Duodenal mucosa (tissue), 2 donors: ENCODE measurements around the gene AQP2.
"Not testable (repeated sequence)": the region's sequence is repeated elsewhere in the genome, so short reads cannot be mapped to it uniquely, and the experiment has no call there.

Source experiments
- H3K27ac ChIP-seq: one replicate; pipeline ENCODE4 v1.7.0; 2013; ENCODE audit warnings: low read depth, low read length
- H3K27me3 ChIP-seq, 2 donors: one replicate each; pipeline ENCODE4 v1.7.0; 2013; ENCODE audit warnings: low read length in 2 of 2, control low read depth in 1 of 2; ENCODE audit not compliant: insufficient read depth in 2 of 2, control insufficient read depth in 1 of 2
- H3K36me3 ChIP-seq, 2 donors: one replicate each; pipeline ENCODE4 v1.7.0; 2013; ENCODE audit warnings: low read length in 2 of 2, control low read depth in 1 of 2; ENCODE audit not compliant: insufficient read depth in 2 of 2, control insufficient read depth in 1 of 2
- H3K4me1 ChIP-seq, 2 donors: one replicate each; pipeline ENCODE4 v1.7.0; 2013; ENCODE audit warnings: low read length in 2 of 2, control low read depth in 1 of 2; ENCODE audit not compliant: insufficient read depth in 2 of 2, control insufficient read depth in 1 of 2
- H3K4me3 ChIP-seq, 2 donors: one replicate each; pipeline ENCODE4 v1.7.0; 2013; ENCODE audit warnings: low read length in 2 of 2, low read depth in 1 of 2
- H3K9ac ChIP-seq, 2 donors: one replicate each; pipeline ENCODE4 v1.7.0; 2013; ENCODE audit warnings: low read length in 2 of 2, low read depth in 1 of 2
- H3K9me3 ChIP-seq, 2 donors: one replicate each; pipeline ENCODE4 v1.7.0; 2013; ENCODE audit warnings: low read length in 2 of 2, control low read depth in 1 of 2; ENCODE audit not compliant: control insufficient read depth in 1 of 2

AQP2 gene

GRCh38 chr12:49979016-49979586, 28.6 kb downstream of the AQP2 start:
- no peak overlapping the region for H3K27ac ChIP-seq
- H3K4me1 ChIP-seq, result peaks cover under 1 to 13% of the 10 kb centered on the region in 2 donors
- H3K36me3 ChIP-seq, result no peaks in the 10 kb centered on the region
- H3K9ac ChIP-seq, result no peak overlapping the region
- no peaks in the 10 kb centered on the region for H3K27me3 ChIP-seq
- H3K9me3 ChIP-seq, result no peaks in the 10 kb centered on the region
- no peak overlapping the region for H3K4me3 ChIP-seq

DNA sequence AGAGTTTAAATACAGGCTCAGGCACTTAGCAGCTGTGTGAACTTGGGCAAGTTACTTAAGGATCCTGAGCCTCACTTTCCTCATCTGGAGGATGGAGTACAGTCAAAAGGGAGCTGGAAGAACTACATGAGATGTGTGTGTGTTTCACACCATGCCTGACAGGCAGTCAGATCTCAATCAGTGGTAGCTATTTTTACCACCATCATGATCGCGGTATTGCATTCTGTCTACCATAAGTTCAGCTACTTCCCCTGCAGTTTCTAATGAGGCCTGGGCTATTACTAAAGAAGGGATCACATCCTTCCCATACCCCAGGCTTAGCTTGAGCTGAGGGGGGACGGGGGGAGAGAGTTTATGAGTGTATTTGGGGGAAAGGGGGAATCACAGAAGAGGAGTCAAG, 29.3 kb downstream of the AQP2 start:
- no peak overlapping the region for H3K9ac ChIP-seq
- peaks cover 0 to 12% of the 10 kb centered on the region in 2 donors for H3K4me1 ChIP-seq
- H3K36me3 ChIP-seq, result no peaks in the 10 kb centered on the region
- H3K27ac ChIP-seq, result no peak overlapping the region
- H3K4me3 ChIP-seq, result no peak overlapping the region
- H3K27me3 ChIP-seq, result no peaks in the 10 kb centered on the region
- H3K9me3 ChIP-seq, result no peaks in the 10 kb centered on the region

GRCh38 chr12:49980501-49981349, 30.2 kb downstream of the AQP2 start:
- Histone ChIP-seq H3K9me3 (no peaks in the 10 kb centered on the region), H3K27ac (no peak overlapping the region), H3K9ac (no peak overlapping the region), H3K4me1 (peaks cover 0 to 7% of the 10 kb centered on the region in 2 donors), H3K4me3 (no peak overlapping the region), H3K36me3 (no peaks in the 10 kb centered on the region), H3K27me3 (no peaks in the 10 kb centered on the region)

GRCh38 chr12:49982246-49983087, 31.9 kb downstream of the AQP2 start:
- Histone ChIP-seq H3K9me3 (no peaks in the 10 kb centered on the region), H3K36me3 (no peaks in the 10 kb centered on the region), H3K4me3 (no peak overlapping the region), H3K27me3 (no peaks in the 10 kb centered on the region), H3K27ac (no peak overlapping the region), H3K4me1 (peaks cover 0 to 7% of the 10 kb centered on the region in 2 donors), H3K9ac (no peak overlapping the region)

GRCh38 chr12:49983892-49984291, 33.4 kb downstream of the AQP2 start:
- H3K9me3 ChIP-seq, result no peaks in the 10 kb centered on the region
- H3K4me3 ChIP-seq, result no peak overlapping the region
- H3K27ac ChIP-seq, result no peak overlapping the region
- H3K9ac ChIP-seq, result no peak overlapping the region
- no peaks in the 10 kb centered on the region for H3K27me3 ChIP-seq
- peaks cover 0 to 7% of the 10 kb centered on the region in 2 donors for H3K36me3 ChIP-seq
- peaks cover 0 to 7% of the 10 kb centered on the region in 2 donors for H3K4me1 ChIP-seq

DNA sequence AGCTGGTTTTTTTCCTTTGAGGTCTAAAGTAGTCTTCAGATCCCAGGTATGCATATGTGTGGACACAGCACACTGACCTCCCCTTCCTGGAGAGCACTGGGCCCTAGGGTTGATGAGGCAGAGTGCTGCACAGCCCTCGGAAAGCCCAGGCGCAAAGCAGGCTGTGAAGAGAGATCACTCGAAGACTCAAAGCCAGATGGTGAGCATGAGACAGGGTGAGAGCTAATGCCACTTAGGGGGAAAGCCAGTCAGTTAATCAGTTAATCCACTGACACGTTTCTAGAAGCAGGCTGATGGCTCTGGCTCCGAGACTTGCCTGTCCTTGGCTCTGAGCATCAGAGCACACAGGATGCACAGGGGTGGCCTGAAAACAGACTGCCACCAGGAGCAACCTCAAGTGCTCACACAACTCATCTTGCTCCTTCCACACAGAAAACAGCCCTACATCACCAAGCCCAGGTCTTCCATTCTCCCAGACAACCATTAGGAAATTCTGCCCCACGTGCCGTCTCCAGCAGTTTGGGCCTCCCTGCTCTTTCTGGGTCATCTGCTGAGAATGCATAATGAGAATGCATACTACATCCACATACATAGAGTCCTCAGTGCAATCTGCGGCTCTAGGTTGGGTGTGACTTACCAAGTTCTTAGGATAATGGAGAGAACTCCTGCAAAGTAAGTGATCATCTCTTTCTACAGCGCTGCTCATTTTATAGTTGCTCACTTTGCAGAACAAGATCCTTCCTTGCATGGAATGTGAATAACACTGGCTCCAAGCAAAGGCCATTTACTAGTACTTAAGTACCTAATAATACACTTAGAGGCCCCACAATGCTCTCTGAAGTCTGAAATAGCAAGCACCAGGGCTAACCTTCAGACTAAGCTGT, 34.2 kb downstream of the AQP2 start:
- no peaks in the 10 kb centered on the region for H3K27me3 ChIP-seq
- no peaks in the 10 kb centered on the region for H3K9me3 ChIP-seq
- H3K9ac ChIP-seq, result no peak overlapping the region
- no peak overlapping the region for H3K4me3 ChIP-seq
- H3K4me1 ChIP-seq, result peaks cover 0 to 7% of the 10 kb centered on the region in 2 donors
- H3K27ac ChIP-seq, result no peak overlapping the region
- peaks cover 0 to 14% of the 10 kb centered on the region in 2 donors for H3K36me3 ChIP-seq

GRCh38 chr12:49985981-49986380, 35.4 kb downstream of the AQP2 start:
- Histone ChIP-seq H3K27me3 (no peaks in the 10 kb centered on the region), H3K9ac (no peak overlapping the region), H3K36me3 (peaks cover 0 to 22% of the 10 kb centered on the region in 2 donors), H3K4me3 (no peak overlapping the region), H3K9me3 (no peaks in the 10 kb centered on the region), H3K4me1 (peaks cover 0 to 7% of the 10 kb centered on the region in 2 donors), H3K27ac (no peak overlapping the region)

DNA sequence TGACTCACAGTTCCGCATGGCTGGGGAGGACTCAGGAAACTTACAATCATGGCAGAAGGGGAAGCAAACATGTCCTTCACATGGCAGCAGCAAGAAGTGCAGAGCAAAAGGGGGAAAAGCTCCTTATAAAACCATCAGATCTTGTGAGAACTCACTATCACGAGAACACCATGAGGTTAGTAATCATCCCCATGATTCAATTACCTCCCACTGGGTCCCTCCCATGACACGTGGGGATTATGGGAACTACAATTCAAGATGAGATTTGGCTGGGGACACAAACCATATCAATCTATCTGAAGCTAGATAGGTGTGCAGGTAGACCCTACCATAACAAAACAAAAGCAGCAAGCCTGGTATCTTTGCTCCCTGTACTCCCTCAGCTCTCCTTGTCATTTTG, 35.9 kb downstream of the AQP2 start:
- not testable (repeated sequence) for H3K27ac ChIP-seq, H3K9ac ChIP-seq, H3K4me3 ChIP-seq, H3K4me1 ChIP-seq, H3K9me3 ChIP-seq, H3K27me3 ChIP-seq
- peaks cover 0 to 22% of the 10 kb centered on the region in 2 donors for H3K36me3 ChIP-seq

- Histone ChIP-seq H3K27ac (no peak overlapping the region), H3K9me3 (no peaks in the 10 kb centered on the region), H3K4me3 (no peak overlapping the region), H3K27me3 (no peaks in the 10 kb centered on the region), H3K9ac (no peak overlapping the region), H3K36me3 (peaks cover 0 to 35% of the 10 kb centered on the region in 2 donors), H3K4me1 (peaks cover 0 to 7% of the 10 kb centered on the region in 2 donors)
Observed at GRCh38 chr12:49987625-49988303, 37.2 kb downstream of the AQP2 start.
